K562 (cell line): Measurements from ENCODE around the gene NOTCH1. TPM values are rescaled to one million over a fixed set of nuclear protein-coding genes. Genes with fewer than 3 reads are reported as not detected.
A peak's percentile ranks its signal among the peaks of the same experiment; 100 is the strongest.

ENCODE experiments used
- ATAC-seq: fragments of 200-7000 bp; cut with Tn5 transposase; 3 replicates; pipeline ENCODE4 v1.9.1; 2020; ENCODE audit warnings: moderate library complexity
- BruUV-seq: library from RNA; stranded (reverse); fragments of 400-500 nt; replicated peaks from 2 replicates; lab custom pipeline; 2021; lab: Mats Ljungman, UMichigan
- CTCF ChIA-PET: fragments of 300-600 bp; formaldehyde crosslinking; extraction: SDS; loops from one replicate; lab custom pipeline; 2021; ENCODE audit warnings: low intra/inter-chr PET ratio; lab: Yijun Ruan, JAX
- POLR2A ChIA-PET: fragments of 300-600, 350-650 bp; sonication (Branson Sonifier 250); formaldehyde crosslinking; extraction: SDS; loops from one replicate; lab custom pipeline; 2021; ENCODE audit warnings: antibody characterized with exemption, inconsistent platforms; lab: Yijun Ruan, JAX
- DNase-seq, 4 experiments: peaks; one replicate each; pipeline versions ENCODE4 v3.0.0 to v3.0.0-alpha.2; 2011 to 2018; ENCODE audit warnings: low spot score in 3 of 4, mixed read lengths in 3 of 4; ENCODE audit errors: extremely low read depth in 1 of 4
- FAIRE-seq: peaks from 2 replicates; lab custom pipeline; 2011; peaks lifted over from hg19 to GRCh38; lab: Jason Lieb, UNC
- H2AFZ ChIP-seq: 2 replicates; pipeline ENCODE4 v1.6.0; 2011; ENCODE audit warnings: low read depth, low read length, control low read depth, inconsistent platforms
- H3K27ac ChIP-seq: fragments of 200-600 bp; 3 replicates; pipeline ENCODE4 v1.8.0; 2011; ENCODE audit warnings: low read depth, mild to moderate bottlenecking, control low read depth, inconsistent platforms, low read length, moderate library complexity, mixed read lengths; ENCODE audit errors: extremely low read depth
- H3K27me3 ChIP-seq, 2 experiments: fragments of 300-600 bp in 1 of 2; 2 replicates in 1 of 2; 3 replicates in 1 of 2; pipeline versions ENCODE4 v1.6.0 to v1.8.0; 2011; ENCODE audit warnings: inconsistent platforms in 2 of 2, low read length in 2 of 2, mild to moderate bottlenecking in 1 of 2, mixed read lengths in 1 of 2, moderate library complexity in 1 of 2; ENCODE audit not compliant: control insufficient read depth in 2 of 2, insufficient read depth in 2 of 2
- H3K36me3 ChIP-seq: fragments of 300-600 bp; 3 replicates; pipeline ENCODE4 v1.8.0; 2011; ENCODE audit warnings: mild to moderate bottlenecking, low read length, inconsistent platforms; ENCODE audit not compliant: control insufficient read depth, insufficient read depth
- H3K4me1 ChIP-seq, 2 experiments: fragments of 200-600 bp in 1 of 2; replicated peaks in 1 of 2; 2 replicates in 1 of 2; 3 replicates in 1 of 2; pipeline versions ENCODE4 v1.5.1 to v1.8.0; 2011; ENCODE audit warnings: inconsistent platforms in 2 of 2, low read length in 2 of 2, mild to moderate bottlenecking in 1 of 2, mixed read lengths in 1 of 2, moderate library complexity in 1 of 2; ENCODE audit not compliant: control insufficient read depth in 2 of 2, insufficient read depth in 2 of 2
- H3K4me2 ChIP-seq: 2 replicates; pipeline ENCODE4 v1.6.1; 2011; ENCODE audit warnings: low read length, control low read depth, inconsistent platforms, mixed read lengths; ENCODE audit not compliant: insufficient read depth
- H3K4me3 ChIP-seq: fragments of 200-600 bp; sonication (generic), shearing (Covaris generic); 2 replicates; pipeline ENCODE4 v1.5.1; 2016; ENCODE audit warnings: control low read depth, inconsistent platforms
- H3K79me2 ChIP-seq: fragments of 200-600 bp; 3 replicates; pipeline ENCODE4 v1.8.0; 2011; ENCODE audit warnings: low read length, inconsistent platforms; ENCODE audit not compliant: control insufficient read depth, insufficient read depth
- H3K9ac ChIP-seq, 2 experiments: 2 replicates each; pipeline versions ENCODE4 v1.6.0 to v1.6.1; 2011; ENCODE audit warnings: low read depth in 2 of 2, low read length in 2 of 2, control low read depth in 1 of 2, inconsistent platforms in 1 of 2, mild to moderate bottlenecking in 1 of 2, mixed read lengths in 1 of 2; ENCODE audit not compliant: insufficient read depth in 1 of 2
- H3K9me1 ChIP-seq: one replicate; pipeline ENCODE4 v1.6.0; 2011; ENCODE audit warnings: inconsistent platforms, mild to moderate bottlenecking, low read length, moderate library complexity; ENCODE audit not compliant: control insufficient read depth, insufficient read depth
- H3K9me3 ChIP-seq: replicated peaks from 2 replicates; pipeline ENCODE4 v1.5.1; 2011; ENCODE audit warnings: low read depth, low read length, inconsistent platforms; ENCODE audit not compliant: control insufficient read depth, insufficient read depth
- H4K20me1 ChIP-seq: replicated peaks from 2 replicates; pipeline ENCODE4 v1.6.1; 2011; ENCODE audit warnings: low read length, inconsistent platforms, mixed read lengths; ENCODE audit not compliant: control insufficient read depth, insufficient read depth
- ARID2 ChIP-seq: fragments of 450-650 bp; IDR thresholded peaks from 2 replicates; pipeline ENCODE4 v1.6.1; 2017; ENCODE audit warnings: antibody characterized with exemption, mild to moderate bottlenecking
- BCOR ChIP-seq: fragments of 450-650 bp; IDR thresholded peaks from 2 replicates; pipeline ENCODE4 v1.6.1; 2016
- GATAD2A ChIP-seq: fragments of 450-650 bp; IDR thresholded peaks from 2 replicates; pipeline ENCODE4 v1.6.1; 2017
- HNRNPUL1 ChIP-seq: fragments of 200-400 bp; formaldehyde crosslinking; IDR thresholded peaks from 2 replicates; pipeline ENCODE4 v1.6.1; 2017; ENCODE audit warnings: low read length
- MTF1 ChIP-seq: fragments of 250-450 bp; sonication (Bioruptor Pico); IDR thresholded peaks from 2 replicates; pipeline ENCODE4 v1.9.0; 2021; ENCODE audit warnings: moderate library complexity, mild to moderate bottlenecking, inconsistent platforms, borderline replicate concordance
- RBBP5 ChIP-seq: fragments of 200-600 bp; sonication (generic); IDR thresholded peaks from 2 replicates; pipeline ENCODE4 v1.6.1; 2012; ENCODE audit warnings: borderline replicate concordance, mild to moderate bottlenecking, low read length, control low read depth, inconsistent platforms; ENCODE audit not compliant: insufficient read depth, poor library complexity, severe bottlenecking
- RBM15 ChIP-seq: fragments of 200-400 bp; formaldehyde crosslinking; IDR thresholded peaks from 2 replicates; pipeline ENCODE4 v1.6.1; 2018; ENCODE audit warnings: mild to moderate bottlenecking, low read length, moderate library complexity; ENCODE audit not compliant: insufficient read depth
- ZFP36 ChIP-seq: fragments of 150-350 bp; IDR thresholded peaks from 2 replicates; pipeline ENCODE4 v1.6.1; 2018; ENCODE audit warnings: low read length, low read depth; ENCODE audit not compliant: partially characterized antibody
- ZNF436 ChIP-seq: fragments of 250-450, 450-650 bp; sonication (Bioruptor Pico); formaldehyde crosslinking; IDR thresholded peaks from 2 replicates; pipeline ENCODE4 v1.7.0; 2020; ENCODE audit warnings: mild to moderate bottlenecking
- WGBS: fragments of 100-300 bp; shearing (Covaris generic); methylation state at CpG from one replicate; pipeline ENCODE4 v1.1.6; 2016; ENCODE audit warnings: low coverage, mixed read lengths; ENCODE audit not compliant: insufficient coverage; ENCODE audit errors: missing lambda C conversion rate; 5-methylcytosine and 5-hydroxymethylcytosine counted together
- in situ Hi-C: fragments of 300-500 bp; cut with MboI; formaldehyde crosslinking; loops from 4 replicates; pipeline ENCODE4 v1.15.0; 2018; ENCODE audit warnings: inconsistent platforms, mixed read lengths
- intact Hi-C: fragments of 100-400 bp; cut with micrococcal nuclease; formaldehyde crosslinking; loops from 2 replicates; pipeline ENCODE4 v1.14.2; 2022
- polyA plus RNA-seq, 8 experiments: library from polyadenylated mRNA; depleted of rRNA in 4 of 8; stranded (reverse) in 5 of 8; unstranded in 3 of 8; fragments of >200 nt; fragmentation: Nextera tagmentation in 2 of 8; fragmentation: Illumina TruSeq in 1 of 8; extraction: Ambion mirVana in 2 of 8; extraction: Trizol in 1 of 8; gene quantifications; 2 replicates each; pipeline versions ENCODE4 v1.2.1 to v1.2.3, GENCODE V29; 2011 to 2014; ENCODE audit warnings: inconsistent platforms in 1 of 8, missing spikeins in 1 of 8
- total RNA-seq, 7 experiments: library from RNA; depleted of rRNA in 6 of 7; stranded (reverse); fragments of >200 nt in 6 of 7; fragmentation: Illumina TruSeq in 2 of 7; extraction: Trizol in 2 of 7; gene quantifications; 2 replicates each; pipeline versions ENCODE4 v1.2.1 to v1.2.3, GENCODE V29; 2011 to 2021; ENCODE audit warnings: low replicate concordance in 1 of 7
- TF ChIP-seq, protein P1 (sequence below): fragments of 250-450 bp; sonication (Bioruptor Pico); IDR thresholded peaks from 2 replicates; pipeline ENCODE4 v1.8.0; 2022; ENCODE audit warnings: moderate library complexity, mild to moderate bottlenecking, inconsistent platforms
- TF ChIP-seq, protein P2 (sequence below): IDR thresholded peaks from 3 replicates; pipeline ENCODE4 v1.6.1; 2011; ENCODE audit warnings: borderline replicate concordance, mild to moderate bottlenecking, moderate library complexity; ENCODE audit not compliant: insufficient read length; ENCODE audit errors: extremely low read depth
- TF ChIP-seq, protein P3 (sequence below): sonication (generic); formaldehyde crosslinking; IDR thresholded peaks from 2 replicates; pipeline ENCODE4 v1.8.1; 2023; ENCODE audit warnings: missing genetic modification reagents, mild to moderate bottlenecking, borderline replicate concordance

Gene NOTCH1
- total and polyA plus RNA-seq, 9 of the 15 experiments (the other 6 are each of a cell fraction or from before 2014, with no cell fraction given): 0.03 to 31.4 (median 2.3) TPM

DNA sequence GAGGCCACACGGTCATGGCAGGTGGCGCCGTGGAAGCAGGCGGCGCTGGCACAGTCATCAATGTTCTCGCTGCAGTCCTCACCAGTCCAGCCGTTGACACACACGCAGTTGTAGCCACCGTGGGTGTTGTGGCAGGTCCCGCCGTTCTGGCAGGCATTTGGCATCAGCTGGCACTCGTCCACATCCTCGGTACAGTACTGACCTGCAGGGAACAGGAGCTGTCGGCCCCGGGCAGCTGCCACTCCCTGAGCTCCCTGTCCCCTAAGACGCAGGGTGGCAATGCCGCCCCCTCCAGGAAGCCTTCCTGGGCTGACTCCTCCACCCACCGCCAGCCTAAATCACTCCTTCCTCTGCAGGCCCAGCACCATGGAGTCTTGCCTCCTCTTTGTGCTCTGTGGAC is 27.2 kb downstream of the NOTCH1 start:
- no peak overlapping the region for H3K4me2 ChIP-seq
- 97% methylated on average over 11 of the region's 18 CpGs for WGBS
- no peak overlapping the region for H3K27ac ChIP-seq
- H3K9me1 ChIP-seq: no peaks in the 10 kb centered on the region
- no peak overlapping the region for H2AFZ ChIP-seq
- ChIA-PET POLR2A (no interaction called here), CTCF (no interaction called here)
- in situ Hi-C loops: no loop called here
- no peak overlapping the region; a peak in 1 of 4 replicates for H3K9ac ChIP-seq
- no peak for DNase-seq
- intact Hi-C loops: no loop called here
- no peak for FAIRE-seq
- no peaks in the 10 kb centered on the region for H3K9me3 ChIP-seq
- no TSS peak for BruUV-seq
- H3K36me3 ChIP-seq: peaks cover 37% of the 10 kb centered on the region; the same call in 1 of the 3 replicates
- H3K4me1 ChIP-seq: peaks cover 0 to 70% of the 10 kb centered on the region in 2 experiments; a peak in 2 of 5 replicates
- H3K27me3 ChIP-seq: no peaks in the 10 kb centered on the region
- no peaks in the 10 kb centered on the region for H4K20me1 ChIP-seq
- H3K79me2 ChIP-seq: no peaks in the 10 kb centered on the region
- H3K4me3 ChIP-seq: no peak overlapping the region
- ATAC-seq: no peak
- TF ChIP-seq HNRNPUL1 (no peak), MTF1 (CRISPR knock-in tag) (no peak), RBBP5 (no peak), ZNF436 (CRISPR knock-in tag) (peak; percentile 73), ZFP36 (peak; percentile 98), RBM15 (no peak), BCOR (peak; percentile 37; the same call in 1 of the 2 replicates), ARID2 (no peak), GATAD2A (no peak)
- TF ChIP-seq, protein P1, sequence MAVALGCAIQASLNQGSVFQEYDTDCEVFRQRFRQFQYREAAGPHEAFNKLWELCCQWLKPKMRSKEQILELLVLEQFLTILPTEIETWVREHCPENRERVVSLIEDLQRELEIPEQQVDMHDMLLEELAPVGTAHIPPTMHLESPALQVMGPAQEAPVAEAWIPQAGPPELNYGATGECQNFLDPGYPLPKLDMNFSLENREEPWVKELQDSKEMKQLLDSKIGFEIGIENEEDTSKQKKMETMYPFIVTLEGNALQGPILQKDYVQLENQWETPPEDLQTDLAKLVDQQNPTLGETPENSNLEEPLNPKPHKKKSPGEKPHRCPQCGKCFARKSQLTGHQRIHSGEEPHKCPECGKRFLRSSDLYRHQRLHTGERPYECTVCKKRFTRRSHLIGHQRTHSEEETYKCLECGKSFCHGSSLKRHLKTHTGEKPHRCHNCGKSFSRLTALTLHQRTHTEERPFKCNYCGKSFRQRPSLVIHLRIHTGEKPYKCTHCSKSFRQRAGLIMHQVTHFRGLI (CRISPR knock-in tag): no peak
- TF ChIP-seq, protein P2, sequence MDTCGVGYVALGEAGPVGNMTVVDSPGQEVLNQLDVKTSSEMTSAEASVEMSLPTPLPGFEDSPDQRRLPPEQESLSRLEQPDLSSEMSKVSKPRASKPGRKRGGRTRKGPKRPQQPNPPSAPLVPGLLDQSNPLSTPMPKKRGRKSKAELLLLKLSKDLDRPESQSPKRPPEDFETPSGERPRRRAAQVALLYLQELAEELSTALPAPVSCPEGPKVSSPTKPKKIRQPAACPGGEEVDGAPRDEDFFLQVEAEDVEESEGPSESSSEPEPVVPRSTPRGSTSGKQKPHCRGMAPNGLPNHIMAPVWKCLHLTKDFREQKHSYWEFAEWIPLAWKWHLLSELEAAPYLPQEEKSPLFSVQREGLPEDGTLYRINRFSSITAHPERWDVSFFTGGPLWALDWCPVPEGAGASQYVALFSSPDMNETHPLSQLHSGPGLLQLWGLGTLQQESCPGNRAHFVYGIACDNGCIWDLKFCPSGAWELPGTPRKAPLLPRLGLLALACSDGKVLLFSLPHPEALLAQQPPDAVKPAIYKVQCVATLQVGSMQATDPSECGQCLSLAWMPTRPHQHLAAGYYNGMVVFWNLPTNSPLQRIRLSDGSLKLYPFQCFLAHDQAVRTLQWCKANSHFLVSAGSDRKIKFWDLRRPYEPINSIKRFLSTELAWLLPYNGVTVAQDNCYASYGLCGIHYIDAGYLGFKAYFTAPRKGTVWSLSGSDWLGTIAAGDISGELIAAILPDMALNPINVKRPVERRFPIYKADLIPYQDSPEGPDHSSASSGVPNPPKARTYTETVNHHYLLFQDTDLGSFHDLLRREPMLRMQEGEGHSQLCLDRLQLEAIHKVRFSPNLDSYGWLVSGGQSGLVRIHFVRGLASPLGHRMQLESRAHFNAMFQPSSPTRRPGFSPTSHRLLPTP: peak; percentile 24
- TF ChIP-seq, protein P3, sequence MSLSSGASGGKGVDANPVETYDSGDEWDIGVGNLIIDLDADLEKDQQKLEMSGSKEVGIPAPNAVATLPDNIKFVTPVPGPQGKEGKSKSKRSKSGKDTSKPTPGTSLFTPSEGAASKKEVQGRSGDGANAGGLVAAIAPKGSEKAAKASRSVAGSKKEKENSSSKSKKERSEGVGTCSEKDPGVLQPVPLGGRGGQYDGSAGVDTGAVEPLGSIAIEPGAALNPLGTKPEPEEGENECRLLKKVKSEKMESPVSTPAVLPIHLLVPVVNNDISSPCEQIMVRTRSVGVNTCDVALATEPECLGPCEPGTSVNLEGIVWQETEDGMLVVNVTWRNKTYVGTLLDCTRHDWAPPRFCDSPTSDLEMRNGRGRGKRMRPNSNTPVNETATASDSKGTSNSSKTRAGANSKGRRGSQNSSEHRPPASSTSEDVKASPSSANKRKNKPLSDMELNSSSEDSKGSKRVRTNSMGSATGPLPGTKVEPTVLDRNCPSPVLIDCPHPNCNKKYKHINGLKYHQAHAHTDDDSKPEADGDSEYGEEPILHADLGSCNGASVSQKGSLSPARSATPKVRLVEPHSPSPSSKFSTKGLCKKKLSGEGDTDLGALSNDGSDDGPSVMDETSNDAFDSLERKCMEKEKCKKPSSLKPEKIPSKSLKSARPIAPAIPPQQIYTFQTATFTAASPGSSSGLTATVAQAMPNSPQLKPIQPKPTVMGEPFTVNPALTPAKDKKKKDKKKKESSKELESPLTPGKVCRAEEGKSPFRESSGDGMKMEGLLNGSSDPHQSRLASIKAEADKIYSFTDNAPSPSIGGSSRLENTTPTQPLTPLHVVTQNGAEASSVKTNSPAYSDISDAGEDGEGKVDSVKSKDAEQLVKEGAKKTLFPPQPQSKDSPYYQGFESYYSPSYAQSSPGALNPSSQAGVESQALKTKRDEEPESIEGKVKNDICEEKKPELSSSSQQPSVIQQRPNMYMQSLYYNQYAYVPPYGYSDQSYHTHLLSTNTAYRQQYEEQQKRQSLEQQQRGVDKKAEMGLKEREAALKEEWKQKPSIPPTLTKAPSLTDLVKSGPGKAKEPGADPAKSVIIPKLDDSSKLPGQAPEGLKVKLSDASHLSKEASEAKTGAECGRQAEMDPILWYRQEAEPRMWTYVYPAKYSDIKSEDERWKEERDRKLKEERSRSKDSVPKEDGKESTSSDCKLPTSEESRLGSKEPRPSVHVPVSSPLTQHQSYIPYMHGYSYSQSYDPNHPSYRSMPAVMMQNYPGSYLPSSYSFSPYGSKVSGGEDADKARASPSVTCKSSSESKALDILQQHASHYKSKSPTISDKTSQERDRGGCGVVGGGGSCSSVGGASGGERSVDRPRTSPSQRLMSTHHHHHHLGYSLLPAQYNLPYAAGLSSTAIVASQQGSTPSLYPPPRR (CRISPR knock-in tag): no peak
